ENCODE measurements around the gene GTF2F1.
"Not testable (repeated sequence)": the region's sequence is repeated elsewhere in the genome, so short reads cannot be mapped to it uniquely, and the experiment has no call there.

The GTF2F1 gene

GRCh38 chr19:6360445-6360844 lies 32.5 kb downstream of the GTF2F1 start:
- not testable (repeated sequence) for DNase-seq (ENCODE audit: insufficient read length, low spot score); FAIRE-seq

DNA sequence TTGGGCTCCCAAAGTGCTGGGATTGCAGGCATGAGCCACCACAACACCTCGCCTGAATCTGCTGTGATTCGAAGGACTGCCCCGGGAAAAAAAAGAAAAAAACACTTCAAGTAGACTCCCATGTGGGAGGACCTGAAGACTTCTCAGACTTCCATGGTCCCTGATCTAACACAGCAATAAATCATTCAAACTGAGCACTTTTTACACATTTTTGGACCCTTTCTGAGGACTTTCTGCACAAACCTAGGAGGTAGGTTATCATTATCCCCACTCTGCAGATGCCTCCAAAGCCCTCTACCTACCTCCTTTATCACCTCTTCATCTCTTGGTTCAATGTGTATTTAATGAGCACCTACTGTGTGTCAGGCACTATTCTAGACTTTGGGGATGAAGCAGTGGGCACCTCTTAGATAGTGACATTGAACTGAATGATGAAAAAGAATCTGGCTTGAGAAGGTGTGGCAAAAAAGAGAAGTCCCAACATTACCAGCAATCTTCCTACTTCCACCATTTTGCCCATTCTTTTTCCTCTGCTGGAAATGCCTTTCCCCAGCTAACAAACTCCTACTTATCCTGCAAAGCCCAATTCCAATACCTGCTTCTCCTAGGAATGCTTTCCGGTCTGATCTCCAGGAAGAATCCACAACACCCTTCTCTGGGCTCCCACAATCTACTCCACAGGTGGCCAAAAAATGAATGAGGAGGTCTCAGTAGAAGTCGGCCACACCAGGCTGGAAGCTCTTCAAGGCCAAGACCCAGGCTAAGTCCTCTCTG lies 33.2 kb downstream of the GTF2F1 start:
- FAIRE-seq (no peak), DNase-seq (ENCODE audit: insufficient read length, low spot score) (no peak)

GRCh38 chr19:6358003-6358402 lies 35.0 kb downstream of the GTF2F1 start:
- FAIRE-seq (no peak), DNase-seq (ENCODE audit: insufficient read length, low spot score) (no peak)

- no peak for FAIRE-seq
Measured at GRCh38 chr19:6357174-6357573, 35.8 kb downstream of the GTF2F1 start.

GRCh38 chr19:6355321-6356040 lies 37.5 kb downstream of the GTF2F1 start:
- not testable (repeated sequence) for DNase-seq (ENCODE audit: insufficient read length, low spot score); FAIRE-seq

More at GRCh38 chr19:6357174-6357573, 35.8 kb downstream of the GTF2F1 start:
- DNase-seq (ENCODE audit: insufficient read length, low spot score) = no peak

- FAIRE-seq = no peak
- no peak for DNase-seq (ENCODE audit: insufficient read length, low spot score)
Measured at GRCh38 chr19:6354098-6354674, 38.8 kb downstream of the GTF2F1 start.

GRCh38 chr19:6352381-6353165 lies 40.4 kb downstream of the GTF2F1 start:
- DNase-seq (ENCODE audit: insufficient read length, low spot score) = no peak

DNA sequence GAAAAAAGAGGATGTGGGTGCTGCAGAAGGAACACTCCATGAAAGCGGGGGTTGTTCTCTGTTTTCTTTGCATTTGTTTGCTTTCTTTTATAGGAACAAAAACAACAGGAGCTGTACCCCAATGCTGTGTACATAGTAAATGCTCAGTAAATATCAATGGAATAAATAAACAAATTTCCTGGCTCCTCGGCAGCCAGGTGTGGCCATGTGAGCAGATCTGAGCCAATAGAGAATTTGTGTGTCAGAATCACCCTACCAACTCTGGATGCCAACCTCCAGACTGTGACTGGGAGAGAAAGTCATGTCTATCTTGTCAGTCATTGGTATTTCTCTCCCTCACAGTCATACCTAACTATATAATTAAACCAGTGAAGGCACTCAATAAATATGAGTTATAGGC lies 42.3 kb downstream of the GTF2F1 start:
- DNase-seq (ENCODE audit: insufficient read length, low spot score) = no peak
- FAIRE-seq = no peak

More at GRCh38 chr19:6352381-6353165, 40.4 kb downstream of the GTF2F1 start:
- no peak for FAIRE-seq

DNA sequence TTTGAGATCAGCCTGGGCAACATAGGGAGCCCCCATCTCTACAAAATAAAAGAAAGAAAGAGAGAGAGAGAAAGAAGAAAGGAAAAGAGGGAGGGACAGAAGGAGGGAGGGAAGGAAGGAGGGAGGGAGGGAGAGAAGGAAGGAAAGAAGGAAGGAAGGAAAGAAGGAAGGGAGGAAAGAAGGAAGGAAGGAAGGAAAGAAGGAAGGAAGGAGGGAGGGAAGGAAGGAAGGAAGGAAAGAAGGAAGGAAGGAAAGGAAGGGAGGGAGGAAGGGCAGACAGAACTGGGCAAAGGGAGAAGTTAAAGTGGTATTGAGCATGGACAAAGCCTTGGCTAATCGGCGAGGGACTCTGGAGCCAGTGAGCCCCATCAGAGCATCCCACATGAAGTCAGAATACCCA lies 43.7 kb downstream of the GTF2F1 start:
- FAIRE-seq; DNase-seq (ENCODE audit: insufficient read length, low spot score): not testable (repeated sequence)

DNA sequence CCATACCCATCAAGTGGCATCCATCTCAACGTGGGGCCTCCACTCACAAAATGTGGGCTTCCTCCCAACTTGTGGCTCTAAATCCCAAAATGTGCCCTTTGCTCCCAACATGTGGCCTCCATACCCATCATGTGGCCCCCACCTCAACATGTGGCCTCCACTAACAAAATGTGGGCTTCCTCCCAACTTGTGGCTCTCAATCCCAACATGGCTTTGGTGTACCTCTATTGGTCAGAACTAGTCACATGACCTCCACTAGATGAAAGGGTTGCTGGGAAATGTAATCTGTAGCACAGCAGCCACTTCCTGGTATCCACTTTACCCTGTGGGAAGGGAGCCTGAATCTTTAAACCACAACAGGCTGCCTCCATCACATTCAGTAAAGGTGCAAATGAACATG lies 49.5 kb downstream of the GTF2F1 start:
- no peak for DNase-seq (ENCODE audit: insufficient read length, low spot score)
- FAIRE-seq = peak; percentile 36

GRCh38 chr19:6340493-6341201 lies 52.3 kb downstream of the GTF2F1 start:
- no peak for FAIRE-seq
- DNase-seq (ENCODE audit: insufficient read length, low spot score) = no peak

DNA sequence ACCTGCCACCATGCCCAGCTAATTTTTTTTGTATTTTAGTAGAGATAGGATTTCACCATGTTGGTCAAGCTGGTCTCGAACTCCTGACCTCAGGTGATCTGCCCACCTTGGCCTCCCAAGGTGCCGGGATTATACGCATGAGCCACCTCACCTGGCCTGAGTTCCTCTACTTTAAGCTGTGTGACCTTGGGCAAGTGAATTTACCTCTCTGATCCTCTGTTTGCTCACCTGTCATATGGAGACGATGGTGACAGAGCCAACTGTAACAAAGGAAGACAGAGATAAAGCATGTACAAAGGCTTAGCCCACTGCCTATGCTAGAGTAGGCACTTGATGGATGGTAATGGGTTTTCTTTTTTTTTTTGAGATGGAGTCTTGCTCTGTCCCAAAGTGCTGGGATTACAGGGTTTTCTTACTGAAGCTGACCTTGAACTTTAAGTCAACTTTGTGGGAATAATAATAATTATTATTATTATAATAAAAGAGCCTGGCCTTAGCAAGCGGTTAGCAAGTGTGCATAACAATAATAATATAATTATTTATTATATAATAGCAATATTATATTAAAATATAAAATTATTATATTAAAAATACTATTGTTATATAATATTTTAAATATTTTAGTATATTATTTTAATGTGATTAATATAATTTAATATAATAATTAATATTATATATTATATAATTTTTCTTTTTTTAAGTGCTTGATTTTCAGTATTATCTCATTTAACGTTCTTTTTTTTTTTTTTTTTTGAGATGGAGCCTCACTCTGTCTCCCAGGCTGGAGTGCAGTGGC lies 58.3 kb downstream of the GTF2F1 start:
- DNase-seq (ENCODE audit: insufficient read length, low spot score) (no peak), FAIRE-seq (no peak)

DNA sequence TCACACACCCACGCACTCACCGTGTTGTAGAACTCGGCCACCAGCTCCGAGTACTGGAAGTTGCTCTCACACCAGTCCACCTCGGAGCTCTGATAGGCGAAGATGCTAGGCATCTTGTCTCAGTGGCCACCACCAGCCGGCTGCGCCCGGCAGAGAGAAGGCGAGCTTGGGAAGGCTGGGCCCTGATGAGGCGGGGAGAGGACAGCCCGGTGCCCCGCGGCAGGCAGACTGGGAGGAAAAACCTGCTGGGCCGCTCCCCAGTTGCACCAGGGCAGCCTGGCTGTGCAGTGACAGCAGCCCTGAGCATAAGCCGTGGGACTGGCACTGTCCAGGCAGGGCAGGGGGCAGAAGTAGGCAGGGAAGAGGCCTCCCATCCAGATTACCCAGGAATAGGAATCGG lies 59.5 kb downstream of the GTF2F1 start, which contains the start of gene ACER1:
Gene ACER1, minus strand, starts transcription at position 174 of the 400 bp plus-strand sequence. Its CDS starts 61 bp downstream, at position 113.
- DNase-seq (ENCODE audit: insufficient read length, low spot score) (no peak), FAIRE-seq (no peak)
